ENCODE measurements around the gene SCGB1A1. TPM values are rescaled to one million over a fixed set of nuclear protein-coding genes. Genes with fewer than 3 reads are reported as not detected.
"Not testable (repeated sequence)": the region's sequence is repeated elsewhere in the genome, so short reads cannot be mapped to it uniquely, and the experiment has no call there.

Gene SCGB1A1
- total RNA-seq, 2 experiments from 2014 or later: not detected

DNA sequence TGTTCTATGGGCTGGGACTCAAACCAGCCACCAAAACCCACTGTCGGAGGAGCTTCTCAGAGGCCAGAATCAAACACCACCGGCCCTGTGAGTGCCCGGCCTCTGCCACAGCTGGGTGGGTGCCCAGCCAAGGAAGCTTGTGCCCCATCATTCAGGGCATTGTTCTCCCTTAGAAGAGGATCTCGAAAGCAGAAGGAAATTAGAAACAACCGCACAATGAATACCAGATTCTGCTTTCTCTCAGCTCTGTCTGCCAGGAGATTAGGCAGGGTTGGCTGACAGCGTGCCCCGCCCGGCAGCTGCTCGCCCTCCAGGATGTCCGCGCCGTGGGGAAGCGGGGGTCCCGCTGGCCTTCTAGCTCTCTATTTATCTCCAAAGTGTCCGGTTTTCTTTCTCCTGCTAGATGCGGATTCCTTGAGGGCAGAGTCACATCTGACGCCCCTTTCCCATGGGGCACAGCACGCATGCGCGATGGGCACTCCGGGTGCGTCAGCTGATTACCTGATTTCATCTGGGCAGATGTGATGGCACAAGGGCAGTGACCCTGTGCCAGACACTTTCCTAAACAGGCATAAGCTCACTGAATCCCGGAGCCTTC lies 25.5 kb downstream of the SCGB1A1 start:
- Mint-ChIP-seq H3K4me1 (ENCODE audit: low read depth) (peaks cover 9% of the 10 kb centered on the region), H3K27ac (no peak overlapping the region), H3K9me3 (no peaks in the 10 kb centered on the region), H3K4me3 (peak overlapping the region; percentile 68), H3K27me3 (peaks cover 11% of the 10 kb centered on the region), H3K36me3 (no peaks in the 10 kb centered on the region)
- ChIA-PET CTCF (interaction anchor here (0.7 to 1.9 kb wide), 5 partner anchors 20 to 273 kb away, joined by 3 to 12 read pairs (median 3); no protein-coding TSS in a partner anchor), POLR2A (interaction anchor here (0.6 kb wide), 1 partner anchor 101 kb away, joined by 3 read pairs; no protein-coding TSS in a partner anchor)
- peak; percentile 61 for DNase-seq
- intact Hi-C loops (cut with micrococcal nuclease): no loop called here

DNA sequence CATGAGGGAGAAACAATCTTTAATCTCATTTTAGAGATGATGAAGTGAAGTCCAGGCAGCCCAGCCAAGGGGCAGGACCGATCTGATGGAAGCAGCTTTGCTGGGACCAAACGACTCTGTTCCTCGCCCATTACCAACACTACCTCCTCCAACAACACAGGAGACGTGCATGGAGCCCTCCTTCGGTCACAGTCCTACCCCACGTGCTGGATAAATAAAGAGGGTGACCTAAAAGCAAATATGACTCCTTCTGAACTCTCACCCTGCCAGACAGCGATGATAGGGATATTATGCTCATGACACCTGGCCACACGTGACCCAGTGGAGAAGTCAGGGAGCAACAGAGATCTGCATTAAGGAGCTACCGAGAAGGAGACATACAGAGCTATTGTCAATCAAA lies 26.0 kb downstream of the SCGB1A1 start:
- no peaks in the 10 kb centered on the region for H3K36me3 Mint-ChIP-seq
- intact Hi-C loops (cut with micrococcal nuclease): no loop called here

DNA sequence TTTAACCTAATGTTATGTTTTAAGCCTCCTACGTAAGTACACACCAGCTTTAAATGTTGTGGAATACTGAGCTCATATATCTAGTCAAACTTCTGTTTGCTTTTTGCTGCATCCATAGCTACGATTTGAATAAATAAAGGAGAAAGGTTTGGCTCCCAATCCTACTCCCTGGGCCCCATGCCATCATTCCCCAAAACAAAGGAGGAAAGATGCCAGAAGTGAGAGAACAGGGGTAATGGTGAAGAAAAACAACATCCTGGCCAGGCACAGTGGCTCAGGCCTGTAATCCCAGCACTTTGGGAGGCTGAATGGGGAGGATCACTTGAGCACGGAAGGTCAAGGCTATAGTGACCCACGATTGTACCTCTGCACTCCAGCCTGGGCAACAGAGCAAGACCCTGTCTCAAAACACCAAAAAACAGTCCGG lies 26.5 kb downstream of the SCGB1A1 start:
- DNase-seq: no peak
- intact Hi-C loops (cut with micrococcal nuclease): no loop called here
- Mint-ChIP-seq H3K4me3 (no peak overlapping the region), H3K36me3 (no peaks in the 10 kb centered on the region), H3K4me1 (ENCODE audit: low read depth) (peaks cover 6% of the 10 kb centered on the region), H3K9me3 (no peaks in the 10 kb centered on the region), H3K27me3 (peaks cover 13% of the 10 kb centered on the region), H3K27ac (no peak overlapping the region)
- POLR2A ChIA-PET: interaction anchor here (0.6 kb wide), 1 partner anchor 100 kb away, joined by 3 read pairs; no protein-coding TSS in a partner anchor
- CTCF ChIA-PET: interaction anchor here (1.9 kb wide), 2 partner anchors 21 to 98 kb away, joined by 9 to 12 read pairs; no protein-coding TSS in a partner anchor

More for the DNA sequence above, 26.0 kb downstream of the SCGB1A1 start:
- peaks cover 13% of the 10 kb centered on the region for H3K27me3 Mint-ChIP-seq
- ChIA-PET POLR2A (interaction anchor here (0.6 kb wide), 1 partner anchor 100 kb away, joined by 3 read pairs; no protein-coding TSS in a partner anchor), CTCF (interaction anchor here (0.8 to 1.9 kb wide), 4 partner anchors 20 to 98 kb away, joined by 3 to 12 read pairs (median 6); no protein-coding TSS in a partner anchor)
- DNase-seq: no peak
- no peak overlapping the region for H3K27ac Mint-ChIP-seq
- H3K9me3 Mint-ChIP-seq: no peaks in the 10 kb centered on the region
- H3K4me3 Mint-ChIP-seq: peak overlapping the region; percentile 68
- peaks cover 8% of the 10 kb centered on the region for H3K4me1 Mint-ChIP-seq (ENCODE audit: low read depth)

DNA sequence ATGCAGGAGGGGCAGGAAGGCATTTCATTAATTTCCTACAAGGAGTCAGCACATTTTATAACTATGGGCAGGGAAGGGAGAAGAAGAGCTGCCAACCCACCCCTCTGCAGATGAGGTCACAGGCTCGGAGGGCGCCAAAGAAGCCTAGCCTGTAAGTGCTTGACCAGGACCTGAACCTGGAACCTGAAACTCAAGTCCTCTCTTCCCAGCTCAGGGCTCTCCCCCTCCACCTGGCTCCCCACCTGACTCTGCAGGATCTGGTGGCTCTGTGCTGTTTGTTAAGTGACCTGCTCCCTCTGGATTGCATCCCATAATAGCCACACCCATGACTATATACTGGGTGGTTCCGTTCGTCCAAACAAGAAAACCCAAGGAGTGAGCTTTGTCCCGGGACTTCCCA lies 27.3 kb downstream of the SCGB1A1 start:
- intact Hi-C loops (cut with micrococcal nuclease): no loop called here
- peaks cover 6% of the 10 kb centered on the region for H3K4me1 Mint-ChIP-seq (ENCODE audit: low read depth)
- ChIA-PET POLR2A (no interaction called here), CTCF (no interaction called here)
- no peaks in the 10 kb centered on the region for H3K9me3 Mint-ChIP-seq
- no peak for DNase-seq
- H3K4me3 Mint-ChIP-seq: no peak overlapping the region
- H3K27ac Mint-ChIP-seq: no peak overlapping the region
- H3K27me3 Mint-ChIP-seq: peaks cover 13% of the 10 kb centered on the region
- H3K36me3 Mint-ChIP-seq: no peaks in the 10 kb centered on the region

DNA sequence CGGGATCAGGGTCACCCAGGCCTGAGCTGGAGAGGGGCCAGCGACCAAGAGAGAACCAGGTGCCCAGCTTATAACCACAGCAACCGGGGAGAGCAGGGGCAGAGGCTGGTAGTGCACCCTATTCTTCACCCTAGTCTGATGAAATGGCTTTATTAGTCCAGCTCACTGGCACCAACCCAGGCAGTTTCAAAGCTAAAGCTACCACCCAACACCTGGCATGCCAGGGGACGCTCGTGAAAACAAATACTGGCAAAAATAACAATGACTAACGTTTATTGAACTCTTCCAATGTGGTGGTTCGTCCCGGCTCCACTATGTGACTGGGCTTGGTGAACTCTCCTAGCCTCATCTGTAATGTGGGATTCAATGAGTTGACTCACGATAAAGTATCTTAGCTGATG lies 30.6 kb downstream of the SCGB1A1 start:
- no peak overlapping the region for H3K27ac Mint-ChIP-seq
- no peak for DNase-seq
- ChIA-PET POLR2A (no interaction called here), CTCF (interaction anchor here (0.6 kb wide), 1 partner anchor 23 kb away, joined by 4 read pairs; no protein-coding TSS in a partner anchor)
- intact Hi-C loops (cut with micrococcal nuclease): no loop called here
- no peak overlapping the region for H3K4me3 Mint-ChIP-seq
- H3K27me3 Mint-ChIP-seq: peaks cover 13% of the 10 kb centered on the region
- H3K4me1 Mint-ChIP-seq (ENCODE audit: low read depth): peaks cover 5% of the 10 kb centered on the region
- H3K36me3 Mint-ChIP-seq: no peaks in the 10 kb centered on the region
- H3K9me3 Mint-ChIP-seq: no peaks in the 10 kb centered on the region

DNA sequence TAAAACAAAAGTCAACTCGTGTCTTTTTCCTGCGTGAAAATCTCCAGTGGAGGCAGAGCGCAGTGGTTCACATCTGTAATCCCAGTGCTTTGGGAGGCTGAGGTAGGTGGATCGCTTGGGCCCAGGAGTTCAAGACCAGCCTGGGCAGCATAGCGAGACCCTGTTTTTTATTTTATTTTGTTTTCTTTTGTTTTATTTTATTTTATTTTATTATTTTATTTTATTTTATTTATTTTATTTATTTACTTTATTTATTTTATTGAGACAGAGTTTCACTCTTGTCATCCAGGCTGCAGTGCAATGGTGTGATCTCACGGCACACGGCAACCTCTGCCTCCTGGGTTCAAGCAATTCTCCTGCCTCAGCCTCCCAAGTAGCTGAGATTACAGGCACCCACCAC lies 31.1 kb downstream of the SCGB1A1 start:
- CTCF ChIA-PET: interaction anchor here (0.6 kb wide), 1 partner anchor 18 kb away, joined by 4 read pairs; no protein-coding TSS in a partner anchor
- DNase-seq; H3K27ac Mint-ChIP-seq; POLR2A ChIA-PET; H3K9me3 Mint-ChIP-seq; H3K36me3 Mint-ChIP-seq; H3K4me1 Mint-ChIP-seq (ENCODE audit: low read depth); intact Hi-C loops (cut with micrococcal nuclease); H3K4me3 Mint-ChIP-seq: not testable (repeated sequence)
- peaks cover 13% of the 10 kb centered on the region for H3K27me3 Mint-ChIP-seq

DNA sequence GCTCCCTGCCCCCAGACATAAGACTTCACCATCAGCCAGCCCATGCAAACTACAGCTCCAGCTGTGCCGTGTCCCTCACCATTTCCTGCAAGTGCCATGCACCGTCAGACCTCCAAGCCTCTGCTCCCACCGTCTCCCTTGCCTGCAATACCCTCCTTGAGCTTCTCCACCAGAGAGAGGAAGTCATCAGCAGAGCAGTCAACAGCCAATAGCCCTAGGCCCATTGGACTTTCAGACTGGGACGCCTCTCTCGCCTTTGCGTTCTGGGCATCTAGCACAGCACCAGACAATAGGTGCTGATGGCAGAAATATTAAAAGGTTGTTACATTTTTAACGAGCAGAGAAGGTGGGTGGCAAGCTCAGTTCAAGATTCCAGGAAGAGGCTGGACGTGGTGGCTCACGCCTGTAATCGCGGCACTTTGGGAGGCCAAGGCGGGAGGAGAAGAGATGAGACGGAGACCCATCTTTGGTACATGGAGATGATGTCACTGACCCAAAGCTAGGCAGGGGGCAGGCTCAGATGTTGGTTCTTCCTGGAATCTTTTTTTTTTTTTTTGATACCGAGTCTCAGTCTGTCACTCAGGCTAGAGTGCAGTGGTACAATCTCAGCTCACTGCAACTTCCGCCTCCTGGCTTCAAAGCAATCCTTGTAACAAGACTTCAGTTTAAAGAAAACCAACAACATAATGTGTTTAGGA lies 31.9 kb downstream of the SCGB1A1 start:
- no peaks in the 10 kb centered on the region for H3K4me1 Mint-ChIP-seq (ENCODE audit: low read depth)
- ChIA-PET POLR2A (no interaction called here), CTCF (interaction anchor here (0.6 to 0.8 kb wide), 3 partner anchors 18 to 279 kb away, joined by 3 to 4 read pairs (median 3); no protein-coding TSS in a partner anchor)
- H3K9me3 Mint-ChIP-seq: no peaks in the 10 kb centered on the region
- H3K36me3 Mint-ChIP-seq: no peaks in the 10 kb centered on the region
- H3K4me3 Mint-ChIP-seq: no peak overlapping the region
- no peak for DNase-seq
- intact Hi-C loops (cut with micrococcal nuclease): no loop called here
- no peak overlapping the region for H3K27ac Mint-ChIP-seq
- H3K27me3 Mint-ChIP-seq: peaks cover 13% of the 10 kb centered on the region

DNA sequence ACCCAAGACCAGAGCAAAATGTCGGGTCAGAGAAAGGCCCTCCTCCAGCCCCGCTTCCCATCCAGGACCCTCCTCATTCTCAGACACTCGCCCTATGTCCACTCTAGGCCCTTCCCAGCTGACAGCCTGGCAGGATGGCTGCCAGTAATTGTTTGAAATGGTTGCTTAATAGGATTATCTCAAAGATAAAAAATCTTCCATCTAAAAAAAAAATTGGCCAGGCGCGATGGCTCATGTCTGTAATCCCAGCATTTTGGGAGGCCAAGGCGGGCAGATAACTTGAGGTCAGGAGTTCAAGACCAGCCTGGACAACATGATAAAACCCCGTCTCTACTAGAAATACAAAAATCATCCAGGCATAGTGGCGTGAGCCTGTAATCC lies 32.4 kb downstream of the SCGB1A1 start:
- Mint-ChIP-seq H3K36me3 (no peaks in the 10 kb centered on the region), H3K4me3 (no peak overlapping the region), H3K27ac (no peak overlapping the region), H3K4me1 (ENCODE audit: low read depth) (no peaks in the 10 kb centered on the region), H3K27me3 (peaks cover 12% of the 10 kb centered on the region), H3K9me3 (no peaks in the 10 kb centered on the region)
- intact Hi-C loops (cut with micrococcal nuclease): no loop called here
- ChIA-PET POLR2A (no interaction called here), CTCF (interaction anchor here (0.8 kb wide), 1 partner anchor 141 kb away, joined by 3 read pairs; no protein-coding TSS in a partner anchor)
- no peak for DNase-seq

DNA sequence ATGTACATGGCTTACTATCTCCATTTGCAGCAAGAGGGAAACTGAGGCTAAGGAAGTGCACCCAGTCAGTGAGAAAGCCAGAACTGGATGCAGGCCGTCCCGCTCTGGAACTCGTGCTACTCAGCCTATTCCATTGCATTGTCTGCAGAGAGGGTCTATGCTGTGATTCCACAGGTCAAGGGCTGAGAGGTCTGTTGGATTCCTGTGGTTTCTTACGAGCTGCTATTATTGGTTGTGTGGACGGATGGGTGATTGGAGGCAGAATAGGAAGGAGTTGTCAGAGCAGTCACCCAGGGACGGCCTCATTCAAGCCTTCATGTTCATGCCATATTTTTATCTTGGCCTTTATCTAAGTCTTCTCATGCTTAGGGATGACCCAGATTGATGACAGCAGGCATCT lies 33.4 kb downstream of the SCGB1A1 start:
- no peaks in the 10 kb centered on the region for H3K9me3 Mint-ChIP-seq
- H3K27ac Mint-ChIP-seq: no peak overlapping the region
- peaks cover 12% of the 10 kb centered on the region for H3K27me3 Mint-ChIP-seq
- CTCF ChIA-PET: interaction anchor here (1.4 to 1.8 kb wide), 2 partner anchors 27 to 91 kb away, joined by 4 to 5 read pairs; no protein-coding TSS in a partner anchor
- POLR2A ChIA-PET: no interaction called here
- no peaks in the 10 kb centered on the region for H3K36me3 Mint-ChIP-seq
- H3K4me1 Mint-ChIP-seq (ENCODE audit: low read depth): no peaks in the 10 kb centered on the region
- H3K4me3 Mint-ChIP-seq: no peak overlapping the region
- DNase-seq: no peak
- intact Hi-C loops (cut with micrococcal nuclease): no loop called here

DNA sequence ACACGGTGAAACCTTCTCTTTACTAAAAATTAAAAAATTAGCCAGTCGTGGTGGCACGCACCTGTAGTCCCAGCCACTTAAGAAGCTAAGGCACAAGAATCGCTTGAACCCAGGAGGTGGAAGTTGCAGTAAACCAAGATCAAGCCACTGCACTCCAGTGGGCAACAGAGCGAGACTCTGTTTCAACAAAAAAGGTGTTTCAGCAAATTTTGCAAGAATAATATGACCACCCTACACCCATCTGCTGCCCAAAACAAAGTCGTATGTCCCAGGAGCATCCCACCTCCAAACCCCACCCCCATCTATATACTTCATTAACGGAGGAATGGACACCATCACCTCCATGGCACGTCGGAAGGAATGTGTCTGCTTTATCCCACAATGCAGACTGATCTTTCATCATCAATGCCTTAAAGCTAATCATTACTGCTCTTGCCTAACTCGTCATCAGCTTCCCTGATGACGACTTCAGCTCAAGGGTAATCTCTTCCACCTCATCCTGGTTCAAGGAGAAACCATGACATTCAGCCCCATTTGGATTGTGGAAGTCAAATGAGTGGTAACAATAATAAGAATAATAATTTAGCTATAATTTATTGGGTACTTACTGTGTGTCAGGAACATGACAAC lies 34.1 kb downstream of the SCGB1A1 start:
- no peak overlapping the region for H3K4me3 Mint-ChIP-seq
- CTCF ChIA-PET: interaction anchor here (1.4 to 1.8 kb wide), 2 partner anchors 28 to 90 kb away, joined by 4 to 5 read pairs; no protein-coding TSS in a partner anchor
- H3K27me3 Mint-ChIP-seq: peaks cover 7% of the 10 kb centered on the region

DNA sequence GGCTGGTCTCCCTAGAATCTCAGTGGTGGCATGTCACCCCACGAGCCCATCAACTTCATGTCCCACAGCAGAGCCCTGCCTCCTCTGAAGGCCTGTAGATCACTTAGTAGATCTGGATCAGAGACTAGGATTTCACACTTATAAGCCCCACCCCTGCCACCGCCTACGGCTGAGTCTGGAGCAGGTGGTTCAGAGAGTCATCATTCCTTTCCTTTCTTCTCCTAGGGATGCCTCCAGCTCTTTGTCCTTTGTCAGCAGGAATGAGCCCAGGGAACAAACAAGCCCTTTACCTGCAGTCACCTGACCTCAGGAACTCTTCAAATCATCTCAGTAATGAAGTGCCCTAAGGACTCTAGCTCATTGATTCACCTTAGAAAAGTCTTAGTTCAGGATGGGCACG lies 37.8 kb downstream of the SCGB1A1 start:
- Mint-ChIP-seq H3K27ac (no peak overlapping the region), H3K9me3 (no peaks in the 10 kb centered on the region), H3K27me3 (no peaks in the 10 kb centered on the region)

More for the DNA sequence above, 34.1 kb downstream of the SCGB1A1 start:
- intact Hi-C loops (cut with micrococcal nuclease): no loop called here
- POLR2A ChIA-PET: interaction anchor here (0.5 kb wide), 1 partner anchor 33 kb away, joined by 3 read pairs; no protein-coding TSS in a partner anchor
- no peak for DNase-seq
- Mint-ChIP-seq H3K4me1 (ENCODE audit: low read depth) (no peaks in the 10 kb centered on the region), H3K9me3 (no peaks in the 10 kb centered on the region), H3K27ac (no peak overlapping the region), H3K36me3 (no peaks in the 10 kb centered on the region)

DNA sequence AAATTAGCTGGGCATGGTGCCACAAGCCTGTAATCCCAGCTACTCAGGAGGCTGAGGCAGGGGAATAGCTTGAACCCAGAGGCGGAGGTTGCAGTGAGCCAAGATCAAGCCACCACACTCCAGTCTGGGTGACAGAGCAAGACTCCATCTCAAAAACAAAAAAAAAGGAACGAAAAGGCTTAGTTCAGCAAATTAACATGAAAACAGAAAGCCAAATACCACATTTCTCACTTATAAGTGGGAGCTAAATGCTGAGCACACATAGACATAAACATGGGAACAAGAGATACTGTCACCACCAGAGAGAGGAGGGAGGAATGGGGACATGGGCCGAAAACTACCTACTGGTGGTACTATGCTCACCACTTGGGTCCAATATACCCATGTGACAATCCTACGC lies 38.6 kb downstream of the SCGB1A1 start:
- ChIA-PET POLR2A (no interaction called here), CTCF (interaction anchor here (1.6 kb wide), 1 partner anchor 33 kb away, joined by 6 read pairs; no protein-coding TSS in a partner anchor)
- Mint-ChIP-seq H3K9me3 (no peaks in the 10 kb centered on the region), H3K4me1 (ENCODE audit: low read depth) (no peaks in the 10 kb centered on the region), H3K27me3 (no peaks in the 10 kb centered on the region), H3K36me3 (no peaks in the 10 kb centered on the region), H3K4me3 (no peak overlapping the region), H3K27ac (no peak overlapping the region)
- intact Hi-C loops (cut with micrococcal nuclease): no loop called here
- DNase-seq: no peak

More for the DNA sequence above, 37.8 kb downstream of the SCGB1A1 start:
- no peak overlapping the region for H3K4me3 Mint-ChIP-seq
- CTCF ChIA-PET: no interaction called here
- H3K4me1 Mint-ChIP-seq (ENCODE audit: low read depth): no peaks in the 10 kb centered on the region
- intact Hi-C loops (cut with micrococcal nuclease): no loop called here
- no peaks in the 10 kb centered on the region for H3K36me3 Mint-ChIP-seq
- POLR2A ChIA-PET: no interaction called here
- no peak for DNase-seq

Data from activated CD4-positive, alpha-beta memory T cell treated with anti-CD3 and anti-CD28 coated beads for 36 hours (primary cell).